ENCODE results near the gene CASD1.

DNA sequence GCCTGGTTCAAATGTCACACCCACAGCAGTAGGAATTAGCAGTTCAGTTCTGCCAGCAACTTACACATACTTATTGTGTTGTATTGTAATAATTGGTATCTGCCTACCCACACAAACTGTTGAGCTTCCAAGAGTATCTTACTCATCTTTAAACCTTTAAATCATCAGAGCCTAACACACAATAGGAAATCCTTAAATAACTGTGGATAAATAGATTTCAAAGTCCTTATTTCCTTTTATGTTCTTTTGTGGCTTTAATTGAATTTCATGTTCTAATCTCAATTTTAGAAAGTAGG lies 3.9 kb downstream of the CASD1 start:
- no peak for TF ChIP-seq CTCF (IDR thresholded peaks at IDR 0.05)
- no peak for TF ChIP-seq POLR2A (IDR thresholded peaks at IDR 0.05)

Measured in body of pancreas (tissue), 4 donors.